ENCODE measurements around the gene TMEM52. TPM values are rescaled to one million over a fixed set of nuclear protein-coding genes. Genes with fewer than 3 reads are reported as not detected.

TMEM52 gene
- total RNA-seq, 1 experiment from 2014 or later: 9.6 TPM

DNA sequence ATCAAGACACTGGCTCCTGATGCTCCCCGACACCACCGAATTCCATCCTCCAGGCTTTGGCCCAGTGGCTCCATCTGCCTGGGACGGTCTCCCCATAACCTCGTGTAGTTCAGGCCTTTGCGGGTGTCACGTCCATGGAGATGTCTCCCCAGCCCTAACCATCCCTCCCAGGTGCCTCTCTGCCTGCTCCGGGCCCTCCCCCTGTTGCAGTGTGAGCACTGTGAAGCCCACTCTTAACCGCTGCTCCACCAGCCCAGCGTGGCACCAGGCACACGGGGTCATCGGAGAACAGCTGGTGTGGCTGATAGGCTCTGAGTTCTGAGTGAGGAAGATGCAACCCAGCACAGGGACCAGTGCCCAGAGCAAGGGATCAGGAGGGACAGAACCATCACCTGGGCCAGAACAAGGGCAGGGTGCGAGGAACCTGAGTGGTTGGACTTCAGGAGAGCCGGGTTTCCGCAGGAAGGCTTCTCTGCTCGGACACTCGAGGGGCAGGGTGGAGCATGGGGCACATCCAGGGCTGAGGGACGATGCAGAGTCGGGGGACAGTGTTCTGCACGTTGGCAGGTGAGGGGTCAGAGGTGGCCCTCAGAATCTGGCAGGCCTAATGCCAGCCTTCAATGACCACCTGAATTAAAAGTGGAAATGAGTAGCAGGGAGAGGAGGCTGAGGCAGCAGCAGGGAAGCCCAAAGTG, 25.6 kb downstream of the TMEM52 start:
- Mint-ChIP-seq H3K27me3 (ENCODE audit: low read depth) (peaks cover 8% of the 10 kb centered on the region), H3K4me3 (peak overlapping the region in 1 of 2 experiments; percentile 56; a peak in 2 of 5 replicates), H3K27ac (peak overlapping the region in 1 of 3 experiments; percentile 47; a peak in 1 of 7 replicates), H3K36me3 (ENCODE audit: insufficient read depth in 1 of 3, low read depth in 3 of 3) (no peaks in the 10 kb centered on the region; a peak in 2 of 7 replicates), H3K9me3 (no peaks in the 10 kb centered on the region; a peak in 1 of 5 replicates), H3K4me1 (peaks cover 35 to 42% of the 10 kb centered on the region in 2 experiments)
- Histone ChIP-seq H2BK15ac (ENCODE audit: low read depth, low read length) (no peak overlapping the region), H3K79me2 (ENCODE audit: insufficient read depth, low read length) (peaks cover 14% of the 10 kb centered on the region; the same call in 1 of the 2 replicates), H3T11ph (ENCODE audit: low read length) (no peak overlapping the region), H2BK20ac (ENCODE audit: low read depth, low read length, poor library complexity, severe bottlenecking) (no peak overlapping the region), H2BK120ac (ENCODE audit: low read depth, low read length, poor library complexity, severe bottlenecking) (no peak overlapping the region), H4K91ac (ENCODE audit: insufficient read length, low read depth, low read length) (no peak overlapping the region), H3K4me1 (ENCODE audit: insufficient read depth, low read length) (peaks cover 5% of the 10 kb centered on the region; the same call in 1 of the 2 replicates), H3K18ac (ENCODE audit: insufficient read length, low read depth, low read length) (no peak overlapping the region), H3K27ac (ENCODE audit: insufficient read length, low read depth, low read length) (no peak overlapping the region), H3K23ac (ENCODE audit: insufficient read length, low read depth, low read length) (no peak overlapping the region), H3K56ac (ENCODE audit: insufficient read length, low read depth, low read length) (no peak overlapping the region), H3K9me3 (ENCODE audit: control insufficient read depth, low read depth, low read length) (no peaks in the 10 kb centered on the region), H3K4me2 (ENCODE audit: insufficient read depth, insufficient read length, low read length) (no peak overlapping the region), H2BK5ac (ENCODE audit: insufficient read length, low read length) (no peak overlapping the region), H3K9ac (ENCODE audit: extremely low read depth, insufficient read length, low read length) (no peak overlapping the region), H4K8ac (replicated peaks; ENCODE audit: insufficient read length, low read depth, low read length) (no peak overlapping the region), H3K79me1 (ENCODE audit: insufficient read depth, low read depth, low read length, poor library complexity, severe bottlenecking) (no peaks in the 10 kb centered on the region), H3K14ac (ENCODE audit: insufficient read depth, low read length) (no peak overlapping the region), H4K20me1 (ENCODE audit: control insufficient read depth, insufficient read depth, insufficient read length) (no peaks in the 10 kb centered on the region), H3K4ac (ENCODE audit: low read depth, low read length) (no peak overlapping the region), H4K5ac (ENCODE audit: insufficient read length, low read depth, low read length) (no peak overlapping the region), H2AFZ (ENCODE audit: low read length) (no peak overlapping the region), H2BK12ac (ENCODE audit: insufficient read length, low read depth, low read length) (no peak overlapping the region), H2AK5ac (ENCODE audit: insufficient read length, low read length) (no peak overlapping the region), H3K27me3 (ENCODE audit: insufficient read depth, low read length) (no peaks in the 10 kb centered on the region; the same call in none of the 2 replicates), H3K23me2 (ENCODE audit: insufficient read length, low read depth, low read length, poor library complexity, severe bottlenecking) (peaks cover 6% of the 10 kb centered on the region)
- no CpG with 5 or more reads among the region's 19 CpGs for WGBS (ENCODE audit: extremely low coverage, insufficient read length, low lambda C conversion rate)
- no peak for DNase-seq
- TF ChIP-seq, protein P1, sequence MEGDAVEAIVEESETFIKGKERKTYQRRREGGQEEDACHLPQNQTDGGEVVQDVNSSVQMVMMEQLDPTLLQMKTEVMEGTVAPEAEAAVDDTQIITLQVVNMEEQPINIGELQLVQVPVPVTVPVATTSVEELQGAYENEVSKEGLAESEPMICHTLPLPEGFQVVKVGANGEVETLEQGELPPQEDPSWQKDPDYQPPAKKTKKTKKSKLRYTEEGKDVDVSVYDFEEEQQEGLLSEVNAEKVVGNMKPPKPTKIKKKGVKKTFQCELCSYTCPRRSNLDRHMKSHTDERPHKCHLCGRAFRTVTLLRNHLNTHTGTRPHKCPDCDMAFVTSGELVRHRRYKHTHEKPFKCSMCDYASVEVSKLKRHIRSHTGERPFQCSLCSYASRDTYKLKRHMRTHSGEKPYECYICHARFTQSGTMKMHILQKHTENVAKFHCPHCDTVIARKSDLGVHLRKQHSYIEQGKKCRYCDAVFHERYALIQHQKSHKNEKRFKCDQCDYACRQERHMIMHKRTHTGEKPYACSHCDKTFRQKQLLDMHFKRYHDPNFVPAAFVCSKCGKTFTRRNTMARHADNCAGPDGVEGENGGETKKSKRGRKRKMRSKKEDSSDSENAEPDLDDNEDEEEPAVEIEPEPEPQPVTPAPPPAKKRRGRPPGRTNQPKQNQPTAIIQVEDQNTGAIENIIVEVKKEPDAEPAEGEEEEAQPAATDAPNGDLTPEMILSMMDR (conservative IDR thresholded peaks at IDR 0.05): no peak

Data from H9 (cell line).